Ascending aorta (tissue), 2 donors: ENCODE measurements around the gene CEP131. TPM values are rescaled to one million over a fixed set of nuclear protein-coding genes. Genes with fewer than 3 reads are reported as not detected.

Source experiments
- DNase-seq, 2 donors: peaks; one replicate each; pipeline ENCODE4 v3.0.0-alpha.2; 2019; ENCODE audit warnings: low spot score in 2 of 2
- H3K27ac ChIP-seq, 2 donors: fragments of 200-600 bp; sonication (generic); one replicate each; pipeline ENCODE4 v1.5.1; 2016 to 2017; ENCODE audit warnings: mild to moderate bottlenecking in 1 of 2
- H3K27me3 ChIP-seq: fragments of 200-600 bp; sonication (generic); one replicate; pipeline ENCODE4 v1.5.1; 2017
- H3K36me3 ChIP-seq, 2 donors: fragments of 200-600 bp; sonication (generic); one replicate each; pipeline ENCODE4 v1.5.1; 2016
- H3K4me1 ChIP-seq, 2 donors: fragments of 200-600 bp; sonication (generic); one replicate each; pipeline ENCODE4 v1.5.1; 2016 to 2017; ENCODE audit warnings: mild to moderate bottlenecking in 1 of 2
- H3K4me3 ChIP-seq, 2 donors: fragments of 200-600 bp; sonication (generic); one replicate each; pipeline ENCODE4 v1.5.1; 2016 to 2017; ENCODE audit warnings: mild to moderate bottlenecking in 1 of 2
- H3K9me3 ChIP-seq, 2 donors: fragments of 200-600 bp; sonication (generic); one replicate each; pipeline ENCODE4 v1.5.1; 2016
- CTCF ChIP-seq, 3 experiments: fragments of 200-600 bp in 2 of 3; fragments of 450-650 bp in 1 of 3; sonication (generic) in 2 of 3; IDR thresholded peaks; one replicate each; pipeline ENCODE4 v1.5.1; 2016 to 2019; ENCODE audit warnings: antibody characterized with exemption in 3 of 3, mild to moderate bottlenecking in 1 of 3, moderate library complexity in 1 of 3
- intact Hi-C: fragments of 100-400 bp; cut with DNase I; formaldehyde crosslinking; loops from one replicate; pipeline ENCODE4 v1.15.1; 2023
- total RNA-seq: library from RNA; depleted of rRNA; stranded (reverse); fragments of >200 nt; gene quantifications from one replicate; pipeline ENCODE4 v1.1.0, GENCODE V29; 2016

Gene CEP131
- total RNA-seq, 1 donor from 2014 or later: 6.7 TPM

- no peaks in the 10 kb centered on the region for H3K9me3 ChIP-seq
- H3K36me3 ChIP-seq: no peaks in the 10 kb centered on the region
- no peak for TF ChIP-seq CTCF (IDR thresholded peaks at IDR 0.05)
- DNase-seq: no peak
- H3K4me1 ChIP-seq: peaks cover 3% of the 10 kb centered on the region in 2 donors
- intact Hi-C loops: no loop called here
- H3K4me3 ChIP-seq: peak overlapping the region in 1 of 2 donors; percentile 67
- peak overlapping the region; percentile 5 to 33 for H3K27ac ChIP-seq
- H3K27me3 ChIP-seq: no peaks in the 10 kb centered on the region
Measured at GRCh38 chr17:81164371-81165245, 58.2 kb downstream of the CEP131 start.

GRCh38 chr17:81163703-81164370 lies 58.9 kb downstream of the CEP131 start:
- Histone ChIP-seq H3K27me3 (no peaks in the 10 kb centered on the region), H3K9me3 (no peaks in the 10 kb centered on the region), H3K36me3 (no peaks in the 10 kb centered on the region), H3K4me1 (peaks cover 3% of the 10 kb centered on the region in 2 donors), H3K27ac (no peak overlapping the region), H3K4me3 (no peak overlapping the region)
- TF ChIP-seq CTCF (IDR thresholded peaks at IDR 0.05): no peak
- DNase-seq: no peak
- intact Hi-C loops: no loop called here

GRCh38 chr17:81163051-81163695 lies 59.6 kb downstream of the CEP131 start:
- no peak for DNase-seq
- Histone ChIP-seq H3K4me3 (no peak overlapping the region), H3K4me1 (peaks cover 3% of the 10 kb centered on the region in 2 donors), H3K27ac (no peak overlapping the region), H3K27me3 (no peaks in the 10 kb centered on the region), H3K36me3 (no peaks in the 10 kb centered on the region), H3K9me3 (no peaks in the 10 kb centered on the region)
- no peak for TF ChIP-seq CTCF (IDR thresholded peaks at IDR 0.05)
- intact Hi-C loops: no loop called here

GRCh38 chr17:81162491-81162890 lies 60.3 kb downstream of the CEP131 start:
- Histone ChIP-seq H3K9me3 (no peaks in the 10 kb centered on the region), H3K27ac (no peak overlapping the region), H3K4me3 (no peak overlapping the region), H3K4me1 (peaks cover 3% of the 10 kb centered on the region in 2 donors), H3K27me3 (no peaks in the 10 kb centered on the region), H3K36me3 (no peaks in the 10 kb centered on the region)
- DNase-seq: no peak
- no peak for TF ChIP-seq CTCF (IDR thresholded peaks at IDR 0.05)
- intact Hi-C loops: no loop called here

GRCh38 chr17:81161972-81162371 lies 60.8 kb downstream of the CEP131 start:
- Histone ChIP-seq H3K36me3 (no peaks in the 10 kb centered on the region), H3K27ac (no peak overlapping the region), H3K4me3 (no peak overlapping the region), H3K27me3 (no peaks in the 10 kb centered on the region), H3K9me3 (no peaks in the 10 kb centered on the region), H3K4me1 (peaks cover 3% of the 10 kb centered on the region in 2 donors)
- intact Hi-C loops: no loop called here
- no peak for TF ChIP-seq CTCF (IDR thresholded peaks at IDR 0.05)
- DNase-seq: no peak
